ENCODE data around the gene GRIFIN.

GRIFIN gene

GRCh38 chr7:2507917-2508306 is 31.7 kb upstream of the GRIFIN start:
- Histone ChIP-seq H4K12ac (ENCODE audit: low read depth, low read length) (no peak overlapping the region), H2BK12ac (ENCODE audit: low read length) (no peak overlapping the region), H3K79me2 (ENCODE audit: control insufficient read depth, insufficient read depth, low read length, poor library complexity) (no peaks in the 10 kb centered on the region), H3K4me3 (ENCODE audit: low read depth, low read length) (no peak overlapping the region), H3K14ac (ENCODE audit: low read length) (no peak overlapping the region), H2AFZ (ENCODE audit: insufficient read depth, low read length, poor library complexity) (no peak overlapping the region), H3K4ac (ENCODE audit: low read depth, low read length) (no peak overlapping the region), H2BK5ac (ENCODE audit: low read depth, low read length, poor library complexity) (no peak overlapping the region), H3K27ac (ENCODE audit: low read depth, low read length) (no peak overlapping the region), H3K9ac (ENCODE audit: low read length) (no peak overlapping the region), H2BK120ac (ENCODE audit: insufficient read depth, low read length, poor library complexity) (no peak overlapping the region), H3K4me1 (ENCODE audit: control insufficient read depth in 1 of 2, insufficient read depth in 2 of 2, low read length in 2 of 2) (peaks cover 2 to 9% of the 10 kb centered on the region in 2 experiments), H4K91ac (ENCODE audit: low read depth, low read length) (no peak overlapping the region), H3K23ac (ENCODE audit: low read length) (no peak overlapping the region), H3K27me3 (ENCODE audit: insufficient read depth, low read length) (no peaks in the 10 kb centered on the region), H3K18ac (ENCODE audit: low read length) (no peak overlapping the region), H2AK5ac (ENCODE audit: low read length) (no peak overlapping the region), H3K9me3 (ENCODE audit: insufficient read depth, low read depth, low read length) (no peaks in the 10 kb centered on the region), H3K79me1 (ENCODE audit: low read length) (no peaks in the 10 kb centered on the region), H4K8ac (ENCODE audit: low read depth, low read length) (no peak overlapping the region), H3K36me3 (ENCODE audit: control insufficient read depth in 1 of 2, insufficient read depth in 2 of 2, low read length in 2 of 2) (no peaks in the 10 kb centered on the region), H3K4me2 (ENCODE audit: low read length) (no peak overlapping the region)
- WGBS (ENCODE audit: extremely low coverage, insufficient coverage, insufficient read length), result no CpG with 5 or more reads among the region's 6 CpGs
- DNase-seq, result no peak

- peaks cover 2 to 9% of the 10 kb centered on the region in 2 experiments for H3K4me1 ChIP-seq (ENCODE audit: control insufficient read depth in 1 of 2, insufficient read depth in 2 of 2, low read length in 2 of 2)
Observed at GRCh38 chr7:2507208-2507916, 31.2 kb upstream of the GRIFIN start.

GRCh38 chr7:2505401-2505800 is 29.2 kb upstream of the GRIFIN start:
- Histone ChIP-seq H3K27ac (ENCODE audit: low read depth, low read length) (no peak overlapping the region), H4K12ac (ENCODE audit: low read depth, low read length) (no peak overlapping the region), H4K91ac (ENCODE audit: low read depth, low read length) (no peak overlapping the region), H3K4ac (ENCODE audit: low read depth, low read length) (no peak overlapping the region), H3K27me3 (ENCODE audit: insufficient read depth, low read length) (no peaks in the 10 kb centered on the region), H3K14ac (ENCODE audit: low read length) (no peak overlapping the region), H4K8ac (ENCODE audit: low read depth, low read length) (no peak overlapping the region), H3K18ac (ENCODE audit: low read length) (no peak overlapping the region), H3K79me1 (ENCODE audit: low read length) (no peaks in the 10 kb centered on the region), H2AFZ (ENCODE audit: insufficient read depth, low read length, poor library complexity) (no peak overlapping the region), H3K9ac (ENCODE audit: low read length) (no peak overlapping the region), H3K4me3 (ENCODE audit: low read depth, low read length) (no peak overlapping the region), H3K23ac (ENCODE audit: low read length) (no peak overlapping the region), H2AK5ac (ENCODE audit: low read length) (no peak overlapping the region), H3K9me3 (ENCODE audit: insufficient read depth, low read depth, low read length) (no peaks in the 10 kb centered on the region), H2BK5ac (ENCODE audit: low read depth, low read length, poor library complexity) (no peak overlapping the region), H3K79me2 (ENCODE audit: control insufficient read depth, insufficient read depth, low read length, poor library complexity) (no peaks in the 10 kb centered on the region), H3K36me3 (ENCODE audit: control insufficient read depth in 1 of 2, insufficient read depth in 2 of 2, low read length in 2 of 2) (no peaks in the 10 kb centered on the region), H3K4me2 (ENCODE audit: low read length) (no peak overlapping the region), H3K4me1 (ENCODE audit: control insufficient read depth in 1 of 2, insufficient read depth in 2 of 2, low read length in 2 of 2) (peaks cover 2 to 9% of the 10 kb centered on the region in 2 experiments), H2BK12ac (ENCODE audit: low read length) (no peak overlapping the region), H2BK120ac (ENCODE audit: insufficient read depth, low read length, poor library complexity) (no peak overlapping the region)
- WGBS (ENCODE audit: extremely low coverage, insufficient coverage, insufficient read length), result no CpG with 5 or more reads among the region's 14 CpGs
- no peak for DNase-seq

More at GRCh38 chr7:2507208-2507916, 31.2 kb upstream of the GRIFIN start:
- WGBS (ENCODE audit: extremely low coverage, insufficient coverage, insufficient read length), result no CpG with 5 or more reads among the region's 26 CpGs
- Histone ChIP-seq H3K9ac (ENCODE audit: low read length) (no peak overlapping the region), H3K18ac (ENCODE audit: low read length) (no peak overlapping the region), H3K27me3 (ENCODE audit: insufficient read depth, low read length) (no peaks in the 10 kb centered on the region), H3K14ac (ENCODE audit: low read length) (no peak overlapping the region), H3K36me3 (ENCODE audit: control insufficient read depth in 1 of 2, insufficient read depth in 2 of 2, low read length in 2 of 2) (no peaks in the 10 kb centered on the region), H4K91ac (ENCODE audit: low read depth, low read length) (no peak overlapping the region), H3K79me1 (ENCODE audit: low read length) (no peaks in the 10 kb centered on the region), H4K8ac (ENCODE audit: low read depth, low read length) (no peak overlapping the region), H3K9me3 (ENCODE audit: insufficient read depth, low read depth, low read length) (no peaks in the 10 kb centered on the region), H4K12ac (ENCODE audit: low read depth, low read length) (no peak overlapping the region), H3K4me3 (ENCODE audit: low read depth, low read length) (no peak overlapping the region), H2BK5ac (ENCODE audit: low read depth, low read length, poor library complexity) (no peak overlapping the region), H2BK120ac (ENCODE audit: insufficient read depth, low read length, poor library complexity) (no peak overlapping the region), H3K4me2 (ENCODE audit: low read length) (no peak overlapping the region), H3K4ac (ENCODE audit: low read depth, low read length) (no peak overlapping the region), H3K23ac (ENCODE audit: low read length) (no peak overlapping the region), H2BK12ac (ENCODE audit: low read length) (no peak overlapping the region), H3K79me2 (ENCODE audit: control insufficient read depth, insufficient read depth, low read length, poor library complexity) (no peaks in the 10 kb centered on the region), H3K27ac (ENCODE audit: low read depth, low read length) (no peak overlapping the region), H2AFZ (ENCODE audit: insufficient read depth, low read length, poor library complexity) (no peak overlapping the region), H2AK5ac (ENCODE audit: low read length) (no peak overlapping the region)
- no peak for DNase-seq

DNA sequence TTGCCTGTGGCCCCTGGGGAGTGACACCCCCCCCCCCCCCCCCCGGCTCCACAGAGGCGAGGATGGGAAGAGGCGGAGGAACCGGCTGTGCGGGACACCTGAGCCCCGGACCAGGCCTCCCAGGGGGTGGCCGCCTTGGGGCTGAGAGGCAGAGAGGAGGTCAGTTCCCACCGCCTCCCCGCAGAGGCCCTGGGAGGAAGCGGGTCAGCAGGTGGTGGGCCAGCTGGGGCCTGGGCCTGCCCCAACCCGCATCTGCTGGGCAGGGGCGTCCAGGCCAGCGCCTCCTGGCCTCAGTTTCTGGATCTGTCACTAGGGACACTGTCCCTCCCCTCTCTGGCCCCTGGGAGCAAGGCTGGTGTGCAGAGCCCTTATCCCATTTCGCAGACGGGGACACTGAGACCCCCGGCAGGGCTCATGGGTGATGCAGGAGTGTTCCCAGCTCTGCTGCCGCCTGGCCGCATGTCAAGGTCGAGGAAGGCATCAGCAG is 28.7 kb upstream of the GRIFIN start:
- Histone ChIP-seq H3K27ac (ENCODE audit: low read depth, low read length) (no peak overlapping the region), H3K79me1 (ENCODE audit: low read length) (no peaks in the 10 kb centered on the region), H3K18ac (ENCODE audit: low read length) (no peak overlapping the region), H2AK5ac (ENCODE audit: low read length) (no peak overlapping the region), H4K12ac (ENCODE audit: low read depth, low read length) (no peak overlapping the region), H3K4ac (ENCODE audit: low read depth, low read length) (no peak overlapping the region), H3K4me2 (ENCODE audit: low read length) (no peak overlapping the region), H3K36me3 (ENCODE audit: control insufficient read depth in 1 of 2, insufficient read depth in 2 of 2, low read length in 2 of 2) (no peaks in the 10 kb centered on the region), H3K4me1 (ENCODE audit: control insufficient read depth in 1 of 2, insufficient read depth in 2 of 2, low read length in 2 of 2) (peaks cover 2 to 9% of the 10 kb centered on the region in 2 experiments), H4K91ac (ENCODE audit: low read depth, low read length) (no peak overlapping the region), H3K79me2 (ENCODE audit: control insufficient read depth, insufficient read depth, low read length, poor library complexity) (no peaks in the 10 kb centered on the region), H3K9me3 (ENCODE audit: insufficient read depth, low read depth, low read length) (no peaks in the 10 kb centered on the region), H2BK5ac (ENCODE audit: low read depth, low read length, poor library complexity) (no peak overlapping the region), H3K4me3 (ENCODE audit: low read depth, low read length) (no peak overlapping the region), H3K23ac (ENCODE audit: low read length) (no peak overlapping the region), H2BK120ac (ENCODE audit: insufficient read depth, low read length, poor library complexity) (no peak overlapping the region), H2AFZ (ENCODE audit: insufficient read depth, low read length, poor library complexity) (no peak overlapping the region), H2BK12ac (ENCODE audit: low read length) (no peak overlapping the region), H3K9ac (ENCODE audit: low read length) (no peak overlapping the region), H3K14ac (ENCODE audit: low read length) (no peak overlapping the region), H3K27me3 (ENCODE audit: insufficient read depth, low read length) (no peaks in the 10 kb centered on the region), H4K8ac (ENCODE audit: low read depth, low read length) (no peak overlapping the region)
- no CpG with 5 or more reads among the region's 19 CpGs for WGBS (ENCODE audit: extremely low coverage, insufficient coverage, insufficient read length)
- no peak for DNase-seq

Measured in trophoblast cell (in vitro differentiated cells and primary cell).